Thyroid gland (tissue), 4 donors: ENCODE results near the gene LGR6. TPM values are rescaled to one million over a fixed set of nuclear protein-coding genes. Genes with fewer than 3 reads are reported as not detected.

ENCODE experiments used
- DNase-seq, 2 donors: peaks; one replicate each; pipeline ENCODE4 v3.0.0-alpha.2; 2019
- H3K27ac ChIP-seq, 3 donors: fragments of 200-600 bp; sonication (generic); 1 replicate in 2 of 3; 2 replicates in 1 of 3; pipeline ENCODE4 v1.5.1; 2016 to 2019; ENCODE audit warnings: mild to moderate bottlenecking in 1 of 3, moderate library complexity in 1 of 3
- H3K27me3 ChIP-seq: fragments of 200-600 bp; sonication (generic); one replicate; pipeline ENCODE4 v1.5.1; 2019
- H3K36me3 ChIP-seq, 2 donors: fragments of 200-600 bp; sonication (generic); one replicate each; pipeline ENCODE4 v1.5.1; 2016 to 2019
- H3K4me1 ChIP-seq, 2 donors: fragments of 200-600 bp; sonication (generic); one replicate each; pipeline ENCODE4 v1.5.1; 2017 to 2019
- H3K4me3 ChIP-seq, 3 donors: fragments of 200-600 bp; sonication (generic); replicated peaks in 1 of 3; 1 replicate in 2 of 3; 2 replicates in 1 of 3; pipeline ENCODE4 v1.5.1; 2016; ENCODE audit warnings: mild to moderate bottlenecking in 1 of 3
- H3K9me3 ChIP-seq: fragments of 200-600 bp; sonication (generic); one replicate; pipeline ENCODE4 v1.5.1; 2017
- CTCF ChIP-seq, 6 experiments: fragments of 200-600 bp in 3 of 6; fragments of 450-650 bp in 3 of 6; sonication (generic) in 3 of 6; IDR thresholded peaks; one replicate each; pipeline ENCODE4 v1.5.1; 2016 to 2019; ENCODE audit warnings: antibody characterized with exemption in 6 of 6, mild to moderate bottlenecking in 2 of 6, inconsistent platforms in 1 of 6, moderate library complexity in 1 of 6
- POLR2A ChIP-seq, 2 donors: fragments of 450-650 bp; IDR thresholded peaks; one replicate each; pipeline ENCODE4 v1.6.1; 2017; ENCODE audit warnings: antibody characterized with exemption in 2 of 2, mild to moderate bottlenecking in 2 of 2, moderate library complexity in 1 of 2
- WGBS, 2 donors: methylation state at CpG; one replicate each; pipeline ENCODE4 v1.1.5; 2017; 5-methylcytosine and 5-hydroxymethylcytosine counted together
- intact Hi-C: fragments of 100-400 bp; cut with DNase I; formaldehyde crosslinking; loops from one replicate; pipeline ENCODE4 v1.15.1; 2023
- total RNA-seq, 4 donors: library from RNA; depleted of rRNA; stranded (reverse); fragments of >200 nt; gene quantifications; one replicate each; pipeline ENCODE4 v1.2.3, GENCODE V29; 2016

Gene LGR6
- total RNA-seq, 4 donors from 2014 or later: 2.8 to 7.0 (median 4.5) TPM

- intact Hi-C loops: no loop called here
- WGBS, 2 donors: 75 to 77% methylated on average over 4 of the region's 4 CpGs
Measured at GRCh38 chr1:202293569-202293968, 100.0 kb downstream of the LGR6 start.

GRCh38 chr1:202302166-202302565 lies 108.6 kb downstream of the LGR6 start:
- 97 to 99% methylated on average over 9 of the region's 9 CpGs for WGBS, 2 donors
- intact Hi-C loops: no loop called here
- Histone ChIP-seq H3K27ac (no peak overlapping the region), H3K36me3 (no peaks in the 10 kb centered on the region), H3K4me1 (no peaks in the 10 kb centered on the region), H3K9me3 (no peaks in the 10 kb centered on the region), H3K4me3 (no peak overlapping the region), H3K27me3 (no peaks in the 10 kb centered on the region)
- DNase-seq: no peak
- TF ChIP-seq CTCF (IDR thresholded peaks at IDR 0.05): no peak
- TF ChIP-seq POLR2A (IDR thresholded peaks at IDR 0.05): no peak

More at GRCh38 chr1:202293569-202293968, 100.0 kb downstream of the LGR6 start:
- no peaks in the 10 kb centered on the region for H3K9me3 ChIP-seq
- no peak overlapping the region for H3K4me3 ChIP-seq
- no peak overlapping the region for H3K27ac ChIP-seq
- DNase-seq: no peak
- TF ChIP-seq CTCF (IDR thresholded peaks at IDR 0.05) (no peak), POLR2A (IDR thresholded peaks at IDR 0.05) (no peak)
- no peaks in the 10 kb centered on the region for H3K36me3 ChIP-seq
- no peaks in the 10 kb centered on the region for H3K4me1 ChIP-seq
- no peaks in the 10 kb centered on the region for H3K27me3 ChIP-seq

GRCh38 chr1:202304375-202304774 lies 110.8 kb downstream of the LGR6 start:
- TF ChIP-seq POLR2A (IDR thresholded peaks at IDR 0.05): no peak
- TF ChIP-seq CTCF (IDR thresholded peaks at IDR 0.05): no peak
- Histone ChIP-seq H3K27ac (no peak overlapping the region), H3K9me3 (no peaks in the 10 kb centered on the region), H3K4me3 (no peak overlapping the region), H3K27me3 (no peaks in the 10 kb centered on the region), H3K36me3 (no peaks in the 10 kb centered on the region), H3K4me1 (no peaks in the 10 kb centered on the region)
- intact Hi-C loops: no loop called here
- 75 to 81% methylated on average over 9 of the region's 9 CpGs for WGBS, 2 donors
- DNase-seq: no peak

- Histone ChIP-seq H3K4me3 (no peak overlapping the region), H3K9me3 (no peaks in the 10 kb centered on the region), H3K36me3 (no peaks in the 10 kb centered on the region), H3K4me1 (no peaks in the 10 kb centered on the region), H3K27me3 (no peaks in the 10 kb centered on the region), H3K27ac (no peak overlapping the region)
- intact Hi-C loops: no loop called here
- no peak for TF ChIP-seq CTCF (IDR thresholded peaks at IDR 0.05)
- TF ChIP-seq POLR2A (IDR thresholded peaks at IDR 0.05): no peak
- DNase-seq: no peak
- WGBS, 2 donors: 58 to 70% methylated on average over 1 of the region's 1 CpG
Measured at GRCh38 chr1:202305168-202305567, 111.6 kb downstream of the LGR6 start.

DNA sequence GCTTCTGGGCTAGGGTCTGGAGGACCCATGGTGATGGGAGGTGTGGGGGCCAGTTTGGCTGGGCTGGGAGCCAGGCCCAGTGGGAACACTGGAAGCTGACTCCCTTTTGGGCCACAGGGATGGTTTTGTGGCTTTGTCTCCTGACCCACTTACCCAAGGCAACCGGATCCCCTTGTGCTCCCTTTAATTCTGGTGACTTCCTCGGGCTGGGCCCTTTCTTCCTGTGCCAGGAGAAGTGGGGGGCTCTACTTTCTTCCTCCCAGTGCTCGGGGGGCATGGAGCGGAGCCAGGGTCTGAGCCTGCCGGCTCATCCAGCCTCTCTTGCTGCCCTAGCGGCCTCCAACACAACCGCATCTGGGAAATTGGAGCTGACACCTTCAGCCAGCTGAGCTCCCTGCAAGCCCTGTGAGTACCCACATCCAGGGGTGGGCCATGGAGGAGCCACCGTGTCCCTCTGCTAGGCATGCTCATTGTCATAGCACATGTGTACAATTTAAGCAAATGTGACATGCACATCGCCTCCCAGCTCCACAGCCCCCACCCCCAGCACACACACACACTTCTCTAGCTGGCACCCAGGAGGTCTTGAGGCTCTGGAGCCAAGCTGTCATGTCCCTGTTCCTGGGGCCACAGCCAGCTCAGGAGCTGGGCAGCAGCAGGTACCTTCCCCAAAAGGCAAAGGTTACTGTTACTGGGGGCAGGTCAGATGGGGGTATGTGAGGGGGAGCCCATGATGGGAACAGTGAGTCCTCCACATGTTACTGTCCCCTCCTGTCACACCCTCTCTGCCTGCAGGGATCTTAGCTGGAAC lies 113.1 kb downstream of the LGR6 start:
- intact Hi-C loops: no loop called here
- 76 to 86% methylated on average over 4 to 9 of the region's 9 CpGs for WGBS, 2 donors

More for the DNA sequence above, 113.1 kb downstream of the LGR6 start:
- TF ChIP-seq POLR2A (IDR thresholded peaks at IDR 0.05) (no peak), CTCF (IDR thresholded peaks at IDR 0.05) (no peak)
- DNase-seq: no peak
- Histone ChIP-seq H3K27ac (no peak overlapping the region), H3K9me3 (no peaks in the 10 kb centered on the region), H3K36me3 (no peaks in the 10 kb centered on the region), H3K27me3 (no peaks in the 10 kb centered on the region), H3K4me3 (no peak overlapping the region), H3K4me1 (no peaks in the 10 kb centered on the region)
